Trophoblast cell (in vitro differentiated cells and primary cell): Measurements from ENCODE around the gene RIPPLY3.
"Not testable (repeated sequence)": the region's sequence is repeated elsewhere in the genome, so short reads cannot be mapped to it uniquely, and the experiment has no call there.

Experiments
- DNase-seq, 2 donors: peaks; one replicate each; pipeline ENCODE4 v3.0.0-alpha.2; 2016
- H2AFZ ChIP-seq: 2 replicates; pipeline ENCODE4 v1.6.1; 2013; ENCODE audit warnings: low read length, moderate library complexity, mild to moderate bottlenecking; ENCODE audit not compliant: insufficient read depth, poor library complexity
- H2AK5ac ChIP-seq: 2 replicates; pipeline ENCODE4 v1.6.1; 2013; ENCODE audit warnings: mild to moderate bottlenecking, low read length
- H2BK120ac ChIP-seq: 2 replicates; pipeline ENCODE4 v1.6.1; 2013; ENCODE audit warnings: low read length, mild to moderate bottlenecking, moderate library complexity; ENCODE audit not compliant: insufficient read depth, poor library complexity
- H2BK12ac ChIP-seq: 2 replicates; pipeline ENCODE4 v1.6.1; 2013; ENCODE audit warnings: mild to moderate bottlenecking, low read length, moderate library complexity
- H2BK5ac ChIP-seq: 2 replicates; pipeline ENCODE4 v1.6.1; 2013; ENCODE audit warnings: low read length, low read depth, moderate library complexity, mild to moderate bottlenecking; ENCODE audit not compliant: poor library complexity
- H3K14ac ChIP-seq: 2 replicates; pipeline ENCODE4 v1.6.1; 2013; ENCODE audit warnings: mild to moderate bottlenecking, low read length
- H3K18ac ChIP-seq: 2 replicates; pipeline ENCODE4 v1.6.1; 2013; ENCODE audit warnings: mild to moderate bottlenecking, low read length
- H3K23ac ChIP-seq: 2 replicates; pipeline ENCODE4 v1.6.1; 2013; ENCODE audit warnings: low read length
- H3K27ac ChIP-seq: 2 replicates; pipeline ENCODE4 v1.5.1; 2013; ENCODE audit warnings: low read depth, mild to moderate bottlenecking, inconsistent platforms, low read length, moderate library complexity
- H3K27me3 ChIP-seq: 2 replicates; pipeline ENCODE4 v1.6.1; 2013; ENCODE audit warnings: inconsistent platforms, mild to moderate bottlenecking, low read length, moderate library complexity; ENCODE audit not compliant: insufficient read depth
- H3K36me3 ChIP-seq, 2 experiments: 1 replicate in 1 of 2; 2 replicates in 1 of 2; pipeline ENCODE4 v1.6.1; 2013; ENCODE audit warnings: low read length in 2 of 2, mild to moderate bottlenecking in 2 of 2, moderate library complexity in 1 of 2; ENCODE audit not compliant: insufficient read depth in 2 of 2, control insufficient read depth in 1 of 2
- H3K4ac ChIP-seq: 2 replicates; pipeline ENCODE4 v1.6.1; 2013; ENCODE audit warnings: low read depth, mild to moderate bottlenecking, low read length, moderate library complexity
- H3K4me1 ChIP-seq, 2 experiments: 1 replicate in 1 of 2; 2 replicates in 1 of 2; pipeline ENCODE4 v1.6.1; 2013; ENCODE audit warnings: low read length in 2 of 2, mild to moderate bottlenecking in 2 of 2, moderate library complexity in 1 of 2; ENCODE audit not compliant: insufficient read depth in 2 of 2, control insufficient read depth in 1 of 2
- H3K4me2 ChIP-seq: 2 replicates; pipeline ENCODE4 v1.6.1; 2013; ENCODE audit warnings: inconsistent platforms, mild to moderate bottlenecking, low read length, moderate library complexity
- H3K4me3 ChIP-seq: 2 replicates; pipeline ENCODE4 v1.5.1; 2013; ENCODE audit warnings: mild to moderate bottlenecking, low read depth, low read length, inconsistent platforms
- H3K79me1 ChIP-seq: one replicate; pipeline ENCODE4 v1.6.1; 2013; ENCODE audit warnings: low read length
- H3K79me2 ChIP-seq: 2 replicates; pipeline ENCODE4 v1.6.1; 2013; ENCODE audit warnings: low read length, mild to moderate bottlenecking; ENCODE audit not compliant: control insufficient read depth, insufficient read depth, poor library complexity
- H3K9ac ChIP-seq: 2 replicates; pipeline ENCODE4 v1.6.1; 2013; ENCODE audit warnings: mild to moderate bottlenecking, low read length
- H3K9me3 ChIP-seq: 2 replicates; pipeline ENCODE4 v1.6.1; 2013; ENCODE audit warnings: low read depth, mild to moderate bottlenecking, control low read depth, inconsistent platforms, low read length; ENCODE audit not compliant: insufficient read depth
- H4K12ac ChIP-seq: 2 replicates; pipeline ENCODE4 v1.6.1; 2013; ENCODE audit warnings: low read depth, mild to moderate bottlenecking, low read length, moderate library complexity
- H4K8ac ChIP-seq: 2 replicates; pipeline ENCODE4 v1.6.1; 2013; ENCODE audit warnings: low read depth, mild to moderate bottlenecking, low read length, moderate library complexity
- H4K91ac ChIP-seq: one replicate; pipeline ENCODE4 v1.6.1; 2013; ENCODE audit warnings: low read depth, mild to moderate bottlenecking, low read length, moderate library complexity
- WGBS: extraction: QIAGEN DNeasy Blood & Tissue Kit; methylation state at CpG from one replicate; pipeline ENCODE4 v1.1.7; 2013; ENCODE audit warnings: missing lambda C conversion rate; ENCODE audit not compliant: insufficient read length, insufficient coverage; ENCODE audit errors: extremely low coverage; 5-methylcytosine and 5-hydroxymethylcytosine counted together

RIPPLY3 gene

DNA sequence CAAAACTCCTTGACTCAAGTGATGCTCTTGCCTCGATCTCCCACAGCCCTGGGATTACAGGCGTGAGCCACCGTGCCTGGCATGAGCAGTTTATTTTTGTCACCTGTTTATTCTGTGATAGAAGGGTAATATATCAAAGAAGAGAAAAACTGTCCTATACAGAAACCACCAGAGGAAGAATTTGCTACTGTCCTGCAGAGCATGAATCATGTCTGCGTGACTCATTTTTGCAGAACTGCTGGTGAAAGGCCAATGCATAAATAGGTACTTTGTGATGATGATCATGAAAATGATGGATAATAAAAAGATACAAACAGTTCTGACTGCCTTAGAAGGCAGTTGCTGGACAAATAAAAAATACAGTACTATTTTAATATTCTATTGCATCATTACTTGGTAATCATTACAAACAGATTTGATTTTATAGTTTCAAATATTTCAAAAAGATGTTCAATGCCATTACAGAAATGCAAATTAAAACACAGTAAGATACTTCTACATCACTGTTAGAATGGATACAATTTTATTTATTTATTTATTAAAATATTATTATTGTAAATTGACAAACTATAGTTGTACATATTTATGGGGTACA, 26.5 kb downstream of the RIPPLY3 start:
- no peak overlapping the region for H4K91ac ChIP-seq
- H3K79me1 ChIP-seq = no peaks in the 10 kb centered on the region
- no peak overlapping the region for H2BK5ac ChIP-seq
- no peak overlapping the region for H2BK120ac ChIP-seq
- H3K9me3 ChIP-seq = no peaks in the 10 kb centered on the region
- H3K27ac ChIP-seq = no peak overlapping the region
- H3K79me2 ChIP-seq = no peaks in the 10 kb centered on the region
- no peak overlapping the region for H2AFZ ChIP-seq
- no peak overlapping the region for H4K8ac ChIP-seq
- no peaks in the 10 kb centered on the region for H3K27me3 ChIP-seq
- no peak overlapping the region for H2BK12ac ChIP-seq
- H3K14ac ChIP-seq = no peak overlapping the region
- peak; percentile 7 to 41 for DNase-seq
- H3K9ac ChIP-seq = no peak overlapping the region
- H3K4me2 ChIP-seq = no peak overlapping the region
- WGBS = no CpG with 5 or more reads among the region's 4 CpGs
- H3K18ac ChIP-seq = no peak overlapping the region
- no peak overlapping the region for H2AK5ac ChIP-seq
- no peak overlapping the region for H3K23ac ChIP-seq
- H3K4me3 ChIP-seq = no peak overlapping the region
- no peak overlapping the region for H4K12ac ChIP-seq
- H3K4me1 ChIP-seq = no peaks in the 10 kb centered on the region
- no peak overlapping the region for H3K4ac ChIP-seq
- no peaks in the 10 kb centered on the region for H3K36me3 ChIP-seq

DNA sequence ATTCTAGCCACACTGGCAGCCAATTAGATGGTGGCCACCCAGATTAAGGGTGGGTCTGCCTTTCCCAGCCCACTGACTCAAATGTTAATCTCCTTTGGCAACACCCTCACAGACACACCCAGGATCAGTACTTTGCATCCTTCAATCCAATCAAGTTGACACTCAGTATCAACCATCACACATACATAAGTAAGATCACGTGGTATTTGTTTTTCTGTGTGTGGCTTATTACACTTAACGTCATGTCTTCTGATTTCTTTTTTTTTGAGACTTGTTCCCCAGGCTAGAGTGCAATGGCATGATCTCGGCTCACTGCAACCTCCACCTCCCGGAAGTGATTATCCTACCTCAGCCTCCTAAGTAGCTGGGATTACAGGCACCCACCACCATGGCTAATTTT, 27.9 kb downstream of the RIPPLY3 start:
- not testable (repeated sequence) for H3K9me3 ChIP-seq, H2BK12ac ChIP-seq, H3K79me2 ChIP-seq, H2BK120ac ChIP-seq, H3K4me2 ChIP-seq, H3K36me3 ChIP-seq, H3K14ac ChIP-seq, H4K91ac ChIP-seq, H3K9ac ChIP-seq, H3K27ac ChIP-seq, H4K8ac ChIP-seq, H3K27me3 ChIP-seq, H2BK5ac ChIP-seq, H4K12ac ChIP-seq, H3K18ac ChIP-seq, H3K79me1 ChIP-seq, H3K23ac ChIP-seq, H3K4ac ChIP-seq, H3K4me1 ChIP-seq, H2AK5ac ChIP-seq, H3K4me3 ChIP-seq, H2AFZ ChIP-seq, DNase-seq
- no CpG with 5 or more reads among the region's 4 CpGs for WGBS

DNA sequence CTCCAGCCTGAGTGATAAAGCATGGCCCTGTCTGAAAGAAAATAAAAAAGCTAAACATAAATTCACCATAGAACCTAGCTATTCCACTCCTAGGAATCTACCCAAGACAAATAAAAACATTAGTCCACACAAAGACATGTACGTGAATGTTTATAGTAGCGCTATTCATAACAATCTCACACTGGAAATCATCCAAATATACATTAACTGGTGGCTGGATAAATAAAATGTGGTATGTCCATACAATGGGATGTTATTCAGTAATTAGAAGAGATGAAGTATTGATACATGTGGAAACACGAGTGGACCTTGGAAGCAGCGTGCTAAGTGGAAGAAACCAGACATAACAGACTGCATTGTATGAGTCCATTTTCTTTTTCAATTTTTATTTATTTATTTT, 29.7 kb downstream of the RIPPLY3 start:
- no peak overlapping the region for H3K4ac ChIP-seq
- WGBS = no CpG with 5 or more reads among the region's 4 CpGs

DNA sequence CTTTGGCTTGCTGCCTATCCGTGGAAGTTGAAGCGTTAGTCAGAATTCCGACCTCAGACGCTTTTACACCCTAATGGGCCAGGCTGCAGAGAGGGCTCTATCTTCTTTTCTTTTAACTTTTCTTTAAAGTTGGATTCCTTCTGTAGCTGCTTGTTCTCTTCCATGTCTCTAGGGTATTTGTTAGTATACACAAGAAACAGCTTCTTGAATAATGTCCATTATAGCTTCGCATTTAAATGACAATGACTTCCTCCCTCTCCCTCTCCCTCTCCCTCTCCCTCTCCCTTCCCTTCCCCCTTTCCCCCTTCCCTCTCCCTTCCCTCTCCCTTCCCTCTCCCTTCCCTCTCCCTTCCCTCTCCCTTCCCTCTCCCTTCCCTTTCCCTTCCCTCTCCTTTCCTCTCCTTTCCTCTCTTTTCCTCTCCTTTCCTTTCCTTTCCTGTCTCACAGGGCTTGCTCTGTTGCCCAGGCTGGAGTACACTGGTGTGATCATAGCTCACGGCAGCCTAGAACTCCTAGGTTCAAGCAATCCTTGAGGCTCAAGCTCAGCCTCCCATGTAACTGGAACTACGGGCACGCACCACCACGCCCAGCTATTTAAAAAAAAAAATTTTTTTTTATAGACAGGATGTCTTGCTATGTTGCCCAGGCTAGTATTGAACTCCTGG, 33.0 kb downstream of the RIPPLY3 start:
- Histone ChIP-seq H2AFZ (no peak overlapping the region), H3K79me2 (no peaks in the 10 kb centered on the region), H2BK120ac (no peak overlapping the region), H3K4me2 (no peak overlapping the region), H3K36me3 (no peaks in the 10 kb centered on the region), H3K14ac (no peak overlapping the region), H3K9me3 (peaks cover 1% of the 10 kb centered on the region), H4K8ac (no peak overlapping the region), H3K9ac (no peak overlapping the region), H3K4ac (no peak overlapping the region), H3K79me1 (no peaks in the 10 kb centered on the region), H2AK5ac (no peak overlapping the region), H3K27ac (no peak overlapping the region), H4K91ac (no peak overlapping the region), H3K4me3 (no peak overlapping the region), H4K12ac (no peak overlapping the region), H3K18ac (no peak overlapping the region), H3K4me1 (no peaks in the 10 kb centered on the region), H3K27me3 (no peaks in the 10 kb centered on the region), H2BK5ac (no peak overlapping the region), H3K23ac (no peak overlapping the region), H2BK12ac (no peak overlapping the region)
- WGBS = no CpG with 5 or more reads among the region's 9 CpGs
- DNase-seq = no peak

More for the DNA sequence above, 29.7 kb downstream of the RIPPLY3 start:
- Histone ChIP-seq H3K23ac (no peak overlapping the region), H2BK120ac (no peak overlapping the region), H3K4me1 (no peaks in the 10 kb centered on the region), H2AFZ (no peak overlapping the region), H3K27me3 (no peaks in the 10 kb centered on the region), H3K9me3 (no peaks in the 10 kb centered on the region), H4K91ac (no peak overlapping the region), H3K27ac (no peak overlapping the region), H3K4me2 (no peak overlapping the region), H2BK5ac (no peak overlapping the region), H3K9ac (no peak overlapping the region), H4K12ac (no peak overlapping the region), H3K4me3 (no peak overlapping the region), H3K79me1 (no peaks in the 10 kb centered on the region), H3K18ac (no peak overlapping the region), H3K36me3 (no peaks in the 10 kb centered on the region), H3K14ac (no peak overlapping the region), H4K8ac (no peak overlapping the region), H2BK12ac (no peak overlapping the region), H3K79me2 (no peaks in the 10 kb centered on the region), H2AK5ac (no peak overlapping the region)
- DNase-seq = no peak
